ENCODE measurements around the gene UNC5C.

The UNC5C gene

DNA sequence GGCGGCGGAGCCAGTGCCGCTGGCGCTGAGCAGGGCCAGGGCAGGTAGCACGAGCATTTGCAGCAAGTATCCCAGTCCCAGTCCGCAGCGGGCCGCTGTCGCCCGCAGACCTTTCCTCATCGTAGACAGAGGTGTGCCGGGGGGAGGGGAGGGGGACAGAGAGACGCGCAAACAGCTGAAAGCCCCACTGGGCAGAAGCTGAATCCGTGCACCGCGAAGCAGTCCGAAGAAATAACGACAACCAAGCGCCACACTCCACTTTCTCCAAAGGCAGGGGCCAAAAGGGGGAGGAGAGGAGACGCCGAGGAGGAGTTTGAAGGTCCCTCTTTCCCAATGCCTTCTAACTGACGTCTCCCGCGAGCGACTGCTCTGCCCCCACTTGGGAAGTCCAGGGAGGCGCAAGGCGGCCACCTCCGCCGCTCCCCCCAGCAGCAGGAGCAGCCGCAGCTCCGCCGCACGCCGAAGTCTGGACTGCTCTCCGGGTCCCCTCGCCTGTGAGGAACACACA, at the start of gene UNC5C:
UNC5C (minus strand) TSS at position 236 of the 508 bp plus-strand sequence.
- DNase-seq, result no peak

DNA sequence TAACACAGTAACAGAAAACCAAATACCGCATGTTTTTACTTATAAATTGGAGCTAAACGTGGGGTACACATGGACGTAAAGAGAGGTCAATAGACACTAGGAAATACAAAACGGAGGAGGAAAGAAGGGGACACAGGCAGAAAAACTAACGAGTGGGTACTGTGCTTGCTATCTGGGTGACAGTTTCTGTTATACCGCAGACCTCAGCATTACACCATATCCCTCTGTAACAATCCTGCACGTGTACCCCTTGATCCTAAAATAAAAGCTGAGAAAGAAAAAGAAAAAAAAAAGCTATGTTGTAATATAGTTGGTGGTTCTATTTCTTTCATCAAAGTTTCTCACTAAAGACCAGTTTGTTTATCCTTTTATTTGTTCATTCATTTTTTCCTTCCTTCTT, 47.9 kb upstream of the UNC5C start:
- no peak for DNase-seq

DNA sequence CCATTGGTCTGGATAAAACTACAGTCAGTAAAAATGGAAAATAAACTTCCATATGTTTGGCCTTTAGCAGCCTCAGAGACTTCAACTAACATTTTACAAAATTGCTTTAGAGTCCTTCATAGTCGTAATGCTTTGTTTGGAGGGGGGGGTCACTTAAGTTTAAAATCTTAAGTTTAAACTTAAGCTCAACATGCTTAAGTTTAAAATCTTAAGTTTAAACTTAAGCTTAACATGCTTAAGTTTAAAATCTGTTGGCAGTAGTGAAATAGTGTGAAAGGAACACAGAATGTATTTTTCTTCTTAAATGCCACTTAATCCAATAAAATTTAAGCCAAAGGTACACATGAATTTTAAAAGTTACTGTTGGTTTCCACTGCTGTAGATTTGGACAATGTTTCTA, 45.9 kb upstream of the UNC5C start:
- DNase-seq, result no peak

DNA sequence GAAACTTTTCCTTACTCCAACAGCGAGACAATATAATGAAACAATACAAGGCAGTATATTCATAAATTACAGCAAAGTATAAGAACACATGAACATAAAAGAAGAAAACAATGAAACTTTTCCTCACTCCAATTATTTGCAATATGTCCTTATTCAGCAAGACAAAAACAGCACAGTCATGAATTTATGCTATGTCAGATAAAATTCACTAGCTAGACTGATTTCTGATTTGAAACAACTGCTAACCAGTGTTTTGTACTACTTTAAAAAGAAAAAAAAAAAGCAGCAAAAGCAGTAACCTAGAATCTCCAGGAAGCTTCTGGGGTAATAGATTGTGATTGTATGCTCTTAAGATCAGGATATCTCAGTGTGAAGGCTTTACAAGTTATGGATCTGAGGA, 45.2 kb upstream of the UNC5C start:
- no peak for DNase-seq

DNA sequence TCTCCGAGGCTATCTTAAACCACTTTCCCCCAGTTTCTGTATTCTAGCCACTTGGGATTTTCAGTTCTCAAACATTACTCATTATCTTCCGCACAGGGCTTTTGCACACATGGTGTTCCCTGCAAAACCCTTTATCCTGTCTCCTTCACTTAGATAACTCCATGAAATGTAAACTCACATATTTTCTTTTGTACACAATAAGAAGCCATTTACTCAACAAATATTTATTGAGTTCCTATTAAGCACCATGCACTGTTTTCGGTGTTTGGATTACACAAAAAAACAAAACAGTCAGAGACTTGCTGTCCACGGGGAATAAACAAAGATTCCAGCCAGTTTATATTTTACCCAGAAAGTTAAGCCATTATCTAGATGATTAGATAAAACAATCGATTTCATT, 42.5 kb upstream of the UNC5C start:
- DNase-seq, result no peak

DNA sequence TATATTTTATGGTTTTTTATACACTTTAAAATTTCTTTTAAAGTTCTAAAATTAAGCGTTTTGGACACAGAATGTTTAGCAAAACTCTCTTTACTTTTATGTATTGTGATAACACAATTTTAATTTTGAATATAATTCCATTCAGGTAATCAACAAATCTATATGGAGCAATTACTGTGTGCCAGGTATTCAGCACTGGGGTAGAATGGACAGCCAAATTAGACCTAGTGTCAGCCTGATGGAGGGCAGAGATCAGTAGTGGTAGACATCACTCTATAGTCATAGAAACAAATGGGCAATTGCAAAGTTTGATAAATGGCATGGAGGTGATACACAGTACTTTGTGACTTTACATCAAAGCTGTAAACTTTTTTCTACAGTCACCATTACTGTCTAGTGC, 41.8 kb upstream of the UNC5C start:
- DNase-seq, result no peak

DNA sequence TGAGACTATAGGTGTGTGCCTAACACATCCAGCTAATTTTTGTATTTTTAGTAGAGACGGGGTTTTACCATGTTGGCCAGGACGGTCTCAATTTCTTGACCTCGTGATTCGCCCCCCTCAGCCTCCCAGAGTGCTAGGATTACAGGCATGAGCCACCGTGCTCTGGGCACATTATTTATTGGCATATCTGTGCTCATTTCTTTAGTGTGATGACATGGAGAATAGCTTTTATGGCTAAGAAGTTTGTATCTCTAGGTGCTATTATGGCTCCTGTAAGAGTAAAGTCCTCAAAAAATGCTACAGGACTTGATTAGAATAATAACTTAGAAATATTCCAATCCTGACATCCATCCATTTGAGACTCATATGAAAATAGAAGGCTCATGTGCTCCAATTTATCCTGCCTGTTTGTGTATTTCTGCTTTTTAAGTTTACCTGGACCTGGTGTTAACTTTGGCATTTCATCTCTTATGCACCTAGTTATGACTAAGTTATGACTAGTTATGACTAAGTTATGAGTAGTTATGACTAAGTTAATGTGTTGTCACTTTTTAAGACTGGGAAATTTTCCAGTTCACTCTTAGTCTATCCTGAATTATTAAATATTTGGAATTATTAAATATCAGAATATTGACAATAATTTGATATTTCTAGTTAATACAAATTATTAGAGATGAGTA, 36.4 kb upstream of the UNC5C start:
- DNase-seq, result no peak

DNA sequence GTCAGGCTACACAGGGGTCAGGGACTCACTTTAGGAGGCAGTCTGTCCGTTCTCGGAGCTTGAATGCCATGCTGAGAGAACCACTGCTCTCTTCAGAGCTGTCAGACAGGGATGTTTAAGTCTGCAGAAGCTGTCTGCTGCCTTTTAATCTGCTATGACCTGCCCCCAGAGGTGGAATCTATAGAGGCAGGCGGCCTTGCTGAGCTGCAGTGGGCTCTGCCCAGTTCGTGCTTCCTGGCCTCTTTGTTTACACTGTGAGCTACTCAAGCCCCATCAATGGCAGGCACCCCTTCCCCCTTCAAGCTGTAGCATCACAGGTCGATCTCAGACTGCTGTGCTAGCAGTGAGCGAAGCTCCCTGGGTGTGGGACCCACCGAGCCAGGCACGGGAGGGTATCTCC, 31.5 kb upstream of the UNC5C start:
- DNase-seq, result no peak

DNA sequence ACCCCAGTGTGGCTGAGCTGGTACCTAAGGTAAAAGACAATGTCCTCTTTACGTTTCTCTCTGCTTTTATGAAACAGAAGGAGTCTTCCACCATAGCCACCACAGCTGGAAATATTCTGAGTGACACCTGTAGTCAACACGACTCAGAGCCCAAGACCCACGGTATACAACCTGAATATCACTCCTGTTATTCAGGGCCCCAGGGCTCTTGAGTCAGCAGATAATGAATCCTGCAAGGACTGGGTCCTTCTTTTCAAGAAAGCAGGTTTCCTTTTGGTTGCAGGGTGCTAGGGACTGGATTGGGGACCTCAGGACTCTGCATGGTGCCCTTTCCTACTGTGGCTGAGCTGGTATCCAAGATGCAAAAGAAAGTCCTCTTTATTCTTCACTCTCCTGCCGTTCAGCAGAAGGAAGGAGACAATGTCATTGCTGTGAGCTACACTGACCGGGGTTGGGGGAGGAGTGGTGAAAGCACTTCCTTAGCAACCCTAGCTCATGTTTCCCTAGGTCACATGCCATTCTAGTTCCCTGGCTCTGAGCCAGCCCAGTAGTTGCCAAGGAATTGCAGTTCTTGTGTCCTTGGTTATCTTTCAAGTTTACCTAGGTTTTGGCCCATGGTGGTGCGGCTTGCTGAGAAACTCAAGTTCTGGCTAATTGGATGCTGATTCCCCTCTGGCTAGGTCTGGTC, 23.7 kb upstream of the UNC5C start:
- DNase-seq, result no peak

DNA sequence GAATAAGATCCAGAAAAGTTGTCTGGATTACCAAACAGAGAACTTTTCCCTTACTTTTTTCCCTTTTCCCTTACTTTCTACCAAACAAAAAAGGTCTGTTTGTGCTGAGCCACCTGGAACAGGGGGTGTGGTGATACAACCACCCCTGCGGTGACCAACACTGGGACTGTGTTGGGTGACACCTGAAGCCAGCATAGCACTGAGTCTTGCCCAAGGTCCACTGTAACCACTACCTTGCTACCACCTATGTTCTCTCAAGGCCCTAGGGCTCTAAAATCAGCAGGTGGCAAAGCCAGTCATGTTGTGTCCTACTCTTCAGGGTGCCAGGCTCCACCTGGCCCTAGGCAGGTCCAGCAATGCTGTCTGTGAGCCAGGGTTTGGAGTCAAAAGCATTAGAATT, 22.8 kb upstream of the UNC5C start:
- DNase-seq, result no peak

DNA sequence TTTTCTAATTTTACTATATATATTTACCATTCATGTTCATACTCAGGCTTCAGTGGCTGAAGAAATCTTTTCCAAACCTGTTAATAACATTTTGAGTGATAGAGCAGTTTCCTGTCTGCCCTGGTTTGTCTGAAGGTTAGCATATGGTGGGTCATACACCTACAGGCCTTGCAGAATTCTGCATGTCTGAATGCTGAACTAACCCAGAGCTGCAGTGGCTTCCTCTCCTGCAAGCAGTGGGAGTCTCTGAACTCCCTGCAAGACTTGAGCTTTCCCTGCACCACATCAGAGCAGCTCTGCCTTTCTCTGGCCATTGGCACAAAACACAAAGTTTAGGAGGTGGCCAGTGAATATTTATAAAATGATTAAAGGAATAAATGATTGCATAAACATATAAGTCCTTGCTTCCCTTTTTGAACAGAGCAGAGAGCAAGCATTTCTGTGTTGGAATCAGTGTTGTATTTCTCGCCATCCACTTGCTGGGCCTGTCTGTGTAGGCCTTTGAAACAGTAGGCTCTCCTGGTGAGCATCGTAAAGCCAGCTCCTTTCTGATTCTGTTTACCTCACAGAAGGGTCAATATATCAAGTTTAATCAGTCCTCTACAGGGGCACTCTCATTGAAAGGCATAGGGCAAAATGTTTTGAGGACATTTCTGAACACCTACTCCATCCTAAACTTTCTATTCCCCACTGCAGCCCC, 15.0 kb upstream of the UNC5C start:
- no peak for DNase-seq

DNA sequence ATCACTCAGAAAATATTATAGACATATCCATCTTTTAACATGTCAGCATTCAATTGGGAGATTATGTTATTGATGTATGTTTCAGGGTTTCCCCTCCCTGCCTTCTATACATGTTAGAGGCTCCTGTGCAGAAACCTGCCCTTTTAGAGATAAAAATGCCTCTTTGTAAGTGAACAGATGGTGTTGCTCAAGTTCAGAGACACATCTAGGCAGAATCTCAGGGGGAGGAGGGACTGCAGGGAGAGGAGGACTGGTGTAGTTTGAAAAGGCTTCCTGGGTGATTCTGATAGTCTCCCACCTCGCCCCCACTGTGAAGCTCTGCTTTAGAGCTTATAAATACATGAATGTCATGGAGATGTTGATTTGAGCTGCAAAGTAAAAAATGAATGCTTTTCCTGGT, 12.0 kb upstream of the UNC5C start:
- DNase-seq, result no peak

DNA sequence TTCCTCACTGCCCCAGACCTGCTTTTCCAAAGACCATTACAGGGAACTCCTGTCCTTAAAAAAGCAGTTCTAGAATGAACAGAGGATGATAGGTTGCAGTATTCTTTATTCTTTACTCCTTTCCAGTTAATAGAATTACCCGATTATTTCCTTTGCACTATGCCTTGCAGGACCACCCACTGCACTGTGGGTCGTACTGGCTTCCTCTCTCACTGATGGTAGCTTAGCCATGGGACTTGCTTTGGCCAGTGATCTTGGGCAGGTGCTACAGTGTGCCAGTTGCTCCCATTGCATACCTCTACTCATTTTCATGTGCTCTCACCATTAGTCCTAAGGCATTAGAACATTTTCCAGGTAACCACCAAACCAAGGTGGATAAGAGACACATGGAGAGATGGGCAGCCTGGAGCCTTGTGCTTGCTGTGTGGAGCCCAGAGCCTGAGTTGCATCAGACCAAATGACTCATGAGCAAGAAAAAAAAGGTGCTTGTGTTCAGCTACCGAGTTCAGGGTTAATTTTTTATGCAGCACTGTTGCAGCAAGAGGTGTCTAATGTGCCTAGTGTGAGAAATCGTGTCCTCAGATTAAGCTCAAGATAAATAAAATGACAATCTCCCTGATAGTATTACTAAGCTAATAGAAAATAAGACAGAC, 7.6 kb upstream of the UNC5C start:
- no peak for DNase-seq

DNA sequence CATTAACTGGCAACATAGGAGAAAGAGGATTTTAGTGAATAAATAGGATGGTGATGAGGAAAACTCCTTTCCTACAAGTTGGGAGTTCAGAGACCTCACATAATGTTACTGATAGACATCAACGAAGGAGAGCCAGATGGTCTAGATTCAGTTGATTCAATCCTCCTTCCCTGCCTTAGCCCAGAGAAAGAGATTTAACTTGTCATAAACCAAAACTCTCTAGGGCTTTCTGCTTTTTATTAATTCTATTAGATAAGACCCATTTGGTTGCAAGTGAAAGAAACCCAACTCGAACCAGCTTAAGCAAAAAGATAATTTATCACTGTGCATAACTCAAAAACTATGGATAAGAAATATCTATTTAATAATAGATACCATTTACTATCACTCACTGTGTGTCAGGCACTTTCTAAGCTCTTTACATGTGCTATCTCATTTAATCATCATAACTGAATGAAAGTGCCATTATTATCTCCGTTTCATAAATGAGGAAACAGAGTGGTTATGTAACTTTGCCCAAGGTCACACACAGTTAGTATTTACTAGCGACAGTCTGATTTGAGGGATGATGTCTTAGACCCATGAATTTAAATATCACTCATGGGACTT, 4.3 kb upstream of the UNC5C start:
- no peak for DNase-seq

DNA sequence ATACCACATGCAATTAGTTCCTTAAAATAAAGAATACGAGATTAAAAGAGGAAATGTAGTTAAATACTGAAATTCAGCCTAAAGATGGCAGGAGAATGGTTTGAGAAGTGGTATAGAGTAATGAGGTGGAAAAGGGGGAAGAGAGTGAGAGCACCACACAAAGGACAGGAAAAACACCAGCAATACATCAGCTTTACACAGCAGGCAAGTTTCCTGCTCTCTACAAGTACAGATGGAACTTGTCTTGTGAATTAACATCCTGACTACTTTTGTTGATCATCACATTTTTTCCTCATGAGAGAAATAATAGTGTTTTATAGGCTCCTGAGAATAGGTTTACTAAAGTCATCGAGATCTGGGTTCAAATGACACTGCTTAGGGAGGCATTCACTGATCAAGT, 2.9 kb upstream of the UNC5C start:
- DNase-seq, result no peak

DNA sequence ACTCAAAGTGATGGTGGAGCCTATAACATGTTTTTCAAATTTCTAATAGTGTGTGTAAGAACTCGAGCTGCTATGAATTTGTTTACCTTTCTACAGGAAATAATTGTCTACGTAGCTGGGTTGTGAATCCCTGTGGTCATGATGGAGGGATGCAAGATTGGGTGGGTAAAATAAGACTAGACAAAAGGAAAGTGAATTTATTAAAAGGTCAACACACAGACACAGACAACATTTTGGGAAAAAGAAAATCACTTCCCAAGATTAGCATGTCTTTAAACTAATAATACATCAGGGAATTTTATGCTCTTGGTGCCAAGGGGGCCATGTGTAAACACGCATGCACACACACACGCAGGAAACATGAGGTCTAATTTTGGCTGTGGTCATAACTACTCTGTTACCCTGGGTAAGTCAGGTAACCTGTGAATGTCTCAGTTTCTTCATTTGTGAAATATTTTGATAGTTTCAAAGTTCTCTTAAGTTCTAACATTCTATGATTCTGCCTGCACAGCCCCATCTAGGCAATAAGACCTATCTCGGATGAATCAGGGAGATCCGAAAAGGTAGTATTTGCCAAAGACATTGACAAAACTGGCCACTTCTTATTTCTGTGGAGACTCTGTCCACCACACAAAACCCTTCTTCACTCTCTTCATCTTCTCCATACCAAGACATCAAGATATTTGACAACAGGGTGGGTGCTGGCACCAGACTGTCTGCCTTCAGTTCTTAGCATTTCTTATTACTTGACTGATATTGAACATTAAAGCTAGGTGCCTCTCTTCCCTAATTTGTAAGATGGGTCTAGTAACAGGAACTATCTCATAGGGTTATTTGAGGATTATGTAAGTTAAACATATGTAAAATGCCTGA, 1.6 kb upstream of the UNC5C start:
- no peak for DNase-seq

DNA sequence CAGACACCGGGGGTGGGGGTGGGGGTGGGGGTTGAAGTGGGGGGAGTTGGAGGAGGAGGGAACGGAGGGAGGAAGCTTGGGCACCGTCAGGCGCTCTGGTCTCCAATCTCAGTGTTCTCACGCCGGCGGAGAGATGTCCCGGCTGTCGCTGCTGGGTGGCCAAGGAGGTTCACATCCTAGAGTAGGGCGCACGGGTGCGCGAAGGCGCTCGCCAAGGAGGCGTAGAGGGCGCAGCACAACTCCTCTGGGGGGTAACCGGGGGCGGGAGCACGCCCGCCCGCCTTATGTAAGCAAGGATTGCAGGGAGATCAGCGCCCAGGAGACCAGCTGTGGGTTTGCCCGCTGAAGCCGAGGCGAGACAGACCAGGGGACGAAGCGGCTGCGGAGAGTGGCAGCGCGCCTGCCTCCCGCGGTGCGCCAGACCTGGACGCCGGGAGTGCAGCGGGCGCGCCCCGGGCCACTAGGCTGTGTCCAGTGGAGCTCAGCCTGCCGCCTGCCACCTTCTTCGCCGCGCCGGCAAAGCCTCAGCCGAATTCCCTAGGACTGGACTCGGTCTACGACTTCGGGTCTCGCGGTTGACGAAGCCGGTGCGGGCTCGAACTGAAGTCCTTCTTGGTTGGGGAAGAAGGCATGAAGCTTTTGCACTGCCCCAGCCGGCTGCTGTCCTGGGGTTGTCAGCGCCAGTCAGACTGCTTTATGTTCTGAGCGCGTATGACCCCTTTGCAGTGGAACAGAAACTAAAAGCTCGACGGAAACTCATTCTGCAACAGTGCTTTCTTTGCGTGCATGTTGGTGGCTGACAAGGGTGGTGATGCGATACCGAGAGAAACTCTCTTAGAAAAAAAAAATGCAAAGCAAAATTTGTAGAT, 707 bp upstream of the UNC5C start:
- no peak for DNase-seq

DNA sequence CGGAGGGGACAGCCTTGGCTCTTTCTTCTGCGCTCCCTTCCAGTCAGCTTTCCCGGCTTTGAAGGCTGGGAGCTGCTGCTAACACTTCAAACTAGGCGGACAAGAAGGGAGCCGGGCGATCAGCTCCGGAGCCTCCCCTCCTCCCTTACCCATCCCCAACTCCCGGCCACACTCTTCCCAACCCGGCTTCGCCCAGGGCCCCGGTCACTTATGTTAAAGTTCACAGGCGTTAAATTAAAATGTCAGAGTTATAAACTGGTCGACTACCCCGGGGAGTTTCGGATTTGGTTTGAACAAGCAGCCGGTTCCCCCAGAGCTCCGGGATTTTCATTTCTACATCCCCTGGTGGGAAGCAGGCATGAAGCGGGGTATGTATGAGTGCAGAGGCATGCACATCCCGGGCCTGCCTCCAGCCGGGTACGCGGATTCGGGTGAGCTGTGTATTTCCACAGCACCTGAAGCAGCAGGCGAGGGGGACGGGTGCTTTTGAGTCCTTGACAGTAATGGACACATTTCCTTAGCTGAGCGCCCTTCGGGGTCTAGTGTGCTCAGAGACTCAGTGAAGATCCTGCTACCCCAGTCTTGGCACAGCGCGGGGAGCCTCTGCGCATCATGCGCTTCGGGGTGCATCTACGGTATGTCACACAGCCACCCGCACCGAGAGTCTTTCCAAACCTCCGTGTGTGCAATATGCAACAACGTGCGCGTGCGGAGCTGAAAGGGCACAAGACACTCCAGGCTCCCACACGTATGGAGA, 880 bp downstream of the UNC5C start:
- DNase-seq, result no peak

DNA sequence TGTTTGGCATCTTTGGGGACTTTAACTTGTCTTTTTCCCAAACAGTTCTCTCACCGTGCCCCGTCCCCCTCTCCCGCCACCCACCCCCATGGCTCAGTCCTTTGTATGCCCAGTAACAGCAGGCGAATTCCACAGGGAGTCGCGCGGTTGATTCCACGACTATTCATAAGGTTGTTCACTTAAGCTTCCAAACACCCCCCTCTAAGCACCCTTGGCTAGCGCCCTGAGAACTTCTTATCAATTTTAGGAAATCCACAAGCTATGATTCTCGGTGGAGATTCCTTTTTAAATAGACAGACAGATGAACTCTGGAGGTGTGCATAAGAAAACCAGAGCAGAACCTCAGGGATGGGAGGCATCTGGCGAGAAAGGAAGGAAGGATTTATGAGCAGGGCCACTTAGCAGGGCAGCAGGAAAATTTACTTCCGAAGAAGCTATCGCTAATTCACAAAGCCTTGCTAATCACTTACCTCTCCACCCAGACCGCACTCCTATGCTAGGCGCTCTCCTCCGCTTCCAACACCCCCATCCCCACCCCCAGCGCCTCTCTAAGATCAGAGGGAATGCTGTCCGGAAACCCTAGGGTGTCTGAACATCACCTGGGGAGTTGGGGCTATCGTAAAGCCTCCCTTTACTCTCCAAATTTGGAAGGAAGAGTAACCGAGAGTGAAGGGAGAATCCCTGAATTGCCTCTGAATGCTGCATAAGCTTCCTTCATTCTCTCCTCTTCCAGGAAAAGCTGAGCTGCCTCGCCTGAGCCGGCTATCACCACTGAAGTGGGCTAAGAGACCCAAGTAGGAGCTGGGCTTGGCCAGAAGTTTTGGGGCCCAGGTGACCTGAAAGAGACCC, 1.7 kb downstream of the UNC5C start:
- DNase-seq, result no peak
